ENCODE data around the gene PCSK2. TPM values are rescaled to one million over a fixed set of nuclear protein-coding genes. Genes with fewer than 3 reads are reported as not detected.

Gene PCSK2
- total RNA-seq, 1 experiment from 2014 or later, result not detected

- no peak for DNase-seq
- Mint-ChIP-seq H3K27ac (ENCODE audit: unreplicated experiment) (no peak overlapping the region), H3K4me1 (ENCODE audit: low read depth, unreplicated experiment) (no peaks in the 10 kb centered on the region), H3K4me3 (ENCODE audit: low read depth, unreplicated experiment) (no peak overlapping the region), H3K9me3 (ENCODE audit: low read depth, unreplicated experiment) (no peaks in the 10 kb centered on the region), H3K36me3 (ENCODE audit: insufficient read depth, unreplicated experiment) (no peaks in the 10 kb centered on the region), H3K27me3 (ENCODE audit: unreplicated experiment) (peaks cover 45% of the 10 kb centered on the region)
- intact Hi-C loops (cut with micrococcal nuclease; ENCODE audit: unreplicated experiment), result no loop called here
- TF ChIP-seq, protein P1, sequence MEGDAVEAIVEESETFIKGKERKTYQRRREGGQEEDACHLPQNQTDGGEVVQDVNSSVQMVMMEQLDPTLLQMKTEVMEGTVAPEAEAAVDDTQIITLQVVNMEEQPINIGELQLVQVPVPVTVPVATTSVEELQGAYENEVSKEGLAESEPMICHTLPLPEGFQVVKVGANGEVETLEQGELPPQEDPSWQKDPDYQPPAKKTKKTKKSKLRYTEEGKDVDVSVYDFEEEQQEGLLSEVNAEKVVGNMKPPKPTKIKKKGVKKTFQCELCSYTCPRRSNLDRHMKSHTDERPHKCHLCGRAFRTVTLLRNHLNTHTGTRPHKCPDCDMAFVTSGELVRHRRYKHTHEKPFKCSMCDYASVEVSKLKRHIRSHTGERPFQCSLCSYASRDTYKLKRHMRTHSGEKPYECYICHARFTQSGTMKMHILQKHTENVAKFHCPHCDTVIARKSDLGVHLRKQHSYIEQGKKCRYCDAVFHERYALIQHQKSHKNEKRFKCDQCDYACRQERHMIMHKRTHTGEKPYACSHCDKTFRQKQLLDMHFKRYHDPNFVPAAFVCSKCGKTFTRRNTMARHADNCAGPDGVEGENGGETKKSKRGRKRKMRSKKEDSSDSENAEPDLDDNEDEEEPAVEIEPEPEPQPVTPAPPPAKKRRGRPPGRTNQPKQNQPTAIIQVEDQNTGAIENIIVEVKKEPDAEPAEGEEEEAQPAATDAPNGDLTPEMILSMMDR (IDR thresholded peaks at IDR 0.05; ENCODE audit: unreplicated experiment), result no peak
- BruUV-seq (replicated peaks), result no TSS peak
- CTCF ChIA-PET, result no interaction called here
Measured at GRCh38 chr20:17197041-17197440, 29.8 kb upstream of the PCSK2 start.

- TF ChIP-seq, protein P1 (IDR thresholded peaks at IDR 0.05; ENCODE audit: unreplicated experiment), result no peak
- Mint-ChIP-seq H3K4me1 (ENCODE audit: low read depth, unreplicated experiment) (no peaks in the 10 kb centered on the region), H3K9me3 (ENCODE audit: low read depth, unreplicated experiment) (no peaks in the 10 kb centered on the region), H3K36me3 (ENCODE audit: insufficient read depth, unreplicated experiment) (no peaks in the 10 kb centered on the region), H3K4me3 (ENCODE audit: low read depth, unreplicated experiment) (no peak overlapping the region), H3K27ac (ENCODE audit: unreplicated experiment) (no peak overlapping the region), H3K27me3 (ENCODE audit: unreplicated experiment) (peaks cover 39% of the 10 kb centered on the region)
- no TSS peak for BruUV-seq (replicated peaks)
- CTCF ChIA-PET, result no interaction called here
- intact Hi-C loops (cut with micrococcal nuclease; ENCODE audit: unreplicated experiment), result no loop called here
- DNase-seq, result no peak
Measured at GRCh38 chr20:17202030-17202429, 24.8 kb upstream of the PCSK2 start.

DNA sequence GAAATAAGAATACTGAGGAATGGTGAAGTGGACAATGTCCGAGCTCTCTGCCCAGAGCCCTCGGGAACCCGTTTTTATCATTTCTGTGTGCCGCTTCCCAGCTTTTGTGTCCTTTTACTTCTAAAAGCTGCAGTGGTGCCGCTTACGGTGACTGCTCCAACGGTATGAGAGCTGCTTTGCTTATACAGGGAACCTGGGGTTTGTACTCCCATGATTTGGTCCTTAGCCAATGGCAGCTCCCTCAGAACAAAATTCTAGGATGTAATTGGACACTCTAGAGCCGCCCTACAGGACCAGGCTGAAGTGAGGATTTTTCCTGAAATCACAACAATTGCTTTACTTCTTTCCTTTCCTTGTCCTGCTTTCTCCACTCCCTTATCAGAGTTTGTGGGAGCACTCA, 24.2 kb upstream of the PCSK2 start:
- Mint-ChIP-seq H3K27me3 (ENCODE audit: unreplicated experiment) (peaks cover 35% of the 10 kb centered on the region), H3K9me3 (ENCODE audit: low read depth, unreplicated experiment) (no peaks in the 10 kb centered on the region), H3K4me3 (ENCODE audit: low read depth, unreplicated experiment) (no peak overlapping the region), H3K4me1 (ENCODE audit: low read depth, unreplicated experiment) (no peaks in the 10 kb centered on the region), H3K36me3 (ENCODE audit: insufficient read depth, unreplicated experiment) (no peaks in the 10 kb centered on the region), H3K27ac (ENCODE audit: unreplicated experiment) (no peak overlapping the region)
- CTCF ChIA-PET, result no interaction called here
- DNase-seq, result no peak
- BruUV-seq (replicated peaks), result no TSS peak
- TF ChIP-seq, protein P1 (IDR thresholded peaks at IDR 0.05; ENCODE audit: unreplicated experiment), result no peak
- intact Hi-C loops (cut with micrococcal nuclease; ENCODE audit: unreplicated experiment), result no loop called here

GRCh38 chr20:17205084-17205813, 21.6 kb upstream of the PCSK2 start:
- CTCF ChIA-PET, result no interaction called here
- Mint-ChIP-seq H3K9me3 (ENCODE audit: low read depth, unreplicated experiment) (no peaks in the 10 kb centered on the region), H3K27me3 (ENCODE audit: unreplicated experiment) (peaks cover 14% of the 10 kb centered on the region), H3K36me3 (ENCODE audit: insufficient read depth, unreplicated experiment) (no peaks in the 10 kb centered on the region), H3K4me1 (ENCODE audit: low read depth, unreplicated experiment) (no peaks in the 10 kb centered on the region), H3K27ac (ENCODE audit: unreplicated experiment) (no peak overlapping the region), H3K4me3 (ENCODE audit: low read depth, unreplicated experiment) (no peak overlapping the region)
- TF ChIP-seq, protein P1 (IDR thresholded peaks at IDR 0.05; ENCODE audit: unreplicated experiment), result no peak
- BruUV-seq (replicated peaks), result no TSS peak
- DNase-seq, result no peak
- intact Hi-C loops (cut with micrococcal nuclease; ENCODE audit: unreplicated experiment), result no loop called here
